Ramos (cell line): ENCODE data around the gene ZNF785.
"Not testable (repeated sequence)": the region's sequence is repeated elsewhere in the genome, so short reads cannot be mapped to it uniquely, and the experiment has no call there.

Experiments
- in situ Hi-C: fragments of 300-500 bp; cut with MboI; formaldehyde crosslinking; loops from one replicate; pipeline ENCODE4 v1.14.3; 2022; ENCODE audit warnings: low sequenced_read_pairs; ENCODE audit not compliant: unreplicated experiment

ZNF785 gene

DNA sequence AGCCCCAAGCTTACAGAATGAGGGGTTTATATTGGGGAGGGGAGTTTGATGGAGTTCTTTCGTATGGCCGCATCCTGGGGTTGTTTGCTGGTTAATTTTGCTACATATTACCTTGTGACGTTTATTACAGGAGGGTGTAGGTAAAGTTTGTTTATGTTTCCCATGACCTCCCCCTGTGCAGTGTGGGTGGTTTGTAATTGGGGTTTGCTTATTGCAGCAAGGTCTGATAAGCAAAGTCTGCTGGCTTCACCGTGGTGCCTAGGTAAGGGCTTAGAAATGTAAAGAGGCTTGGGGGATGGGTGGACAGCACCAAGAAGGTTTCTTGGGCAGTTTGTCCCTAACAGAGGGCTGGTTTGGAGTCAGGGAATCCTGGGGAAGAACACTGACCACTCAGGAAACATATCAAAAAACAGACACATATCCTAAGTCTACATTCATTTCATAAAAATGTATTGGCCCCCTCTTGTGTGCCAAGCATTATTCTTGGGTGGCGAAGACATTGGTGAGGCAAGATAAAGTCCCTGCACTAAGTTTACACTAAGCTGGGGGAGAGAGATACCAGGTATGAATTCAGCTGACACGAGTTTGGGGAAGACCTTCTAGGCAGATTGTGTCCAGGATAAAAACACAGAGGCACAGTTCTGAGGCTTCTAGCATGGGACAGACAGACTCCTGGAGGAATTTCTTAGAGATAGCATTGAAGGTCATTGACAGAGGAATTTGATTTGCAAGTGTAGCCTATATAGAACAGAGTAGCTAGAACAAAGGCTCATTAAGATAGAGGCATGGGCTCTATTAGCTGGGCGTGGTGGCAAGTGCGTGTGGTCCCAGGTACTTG is 36.9 kb downstream of the ZNF785 start:
- in situ Hi-C loops = no loop called here

DNA sequence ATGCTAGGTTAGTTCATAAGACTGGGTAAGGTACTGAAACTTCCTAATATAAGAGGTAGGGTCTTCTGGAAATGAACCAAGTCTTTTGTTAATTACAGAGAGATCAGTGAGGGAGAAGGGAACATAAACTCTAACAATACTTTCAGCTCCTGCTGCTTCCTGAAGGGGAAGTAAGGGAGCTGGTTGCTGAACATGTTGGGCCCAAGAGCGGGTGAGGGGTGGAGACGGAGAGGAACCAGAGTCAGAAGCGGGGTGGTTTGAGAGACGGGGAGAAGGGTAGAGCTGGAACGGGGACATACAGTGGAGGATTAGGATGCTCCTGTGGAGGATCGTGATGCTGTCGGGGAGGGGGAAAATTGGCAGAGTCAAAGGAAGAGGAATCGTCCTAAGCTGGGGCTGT is 39.4 kb downstream of the ZNF785 start:
- in situ Hi-C loops = no loop called here

DNA sequence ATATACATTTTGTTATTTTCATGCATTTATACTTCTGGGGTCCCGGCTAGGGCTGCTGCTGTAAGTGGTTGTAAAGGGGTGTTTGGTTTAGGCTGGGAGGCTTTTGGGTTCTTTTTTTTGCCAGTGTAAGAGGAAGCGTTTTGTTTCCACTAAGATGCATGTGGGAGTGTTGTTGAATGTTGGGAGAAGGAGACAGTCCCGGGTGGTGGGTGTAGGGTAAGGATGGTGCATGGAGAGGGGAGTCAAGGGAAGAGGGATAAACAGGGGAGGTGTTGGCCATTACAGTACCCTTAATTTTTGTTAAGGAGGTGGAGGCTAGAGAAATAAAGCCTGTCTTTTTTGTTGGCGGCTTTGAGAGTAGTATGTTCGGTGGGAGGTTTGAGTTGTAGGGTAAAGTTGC is 42.4 kb downstream of the ZNF785 start:
- in situ Hi-C loops = no loop called here

DNA sequence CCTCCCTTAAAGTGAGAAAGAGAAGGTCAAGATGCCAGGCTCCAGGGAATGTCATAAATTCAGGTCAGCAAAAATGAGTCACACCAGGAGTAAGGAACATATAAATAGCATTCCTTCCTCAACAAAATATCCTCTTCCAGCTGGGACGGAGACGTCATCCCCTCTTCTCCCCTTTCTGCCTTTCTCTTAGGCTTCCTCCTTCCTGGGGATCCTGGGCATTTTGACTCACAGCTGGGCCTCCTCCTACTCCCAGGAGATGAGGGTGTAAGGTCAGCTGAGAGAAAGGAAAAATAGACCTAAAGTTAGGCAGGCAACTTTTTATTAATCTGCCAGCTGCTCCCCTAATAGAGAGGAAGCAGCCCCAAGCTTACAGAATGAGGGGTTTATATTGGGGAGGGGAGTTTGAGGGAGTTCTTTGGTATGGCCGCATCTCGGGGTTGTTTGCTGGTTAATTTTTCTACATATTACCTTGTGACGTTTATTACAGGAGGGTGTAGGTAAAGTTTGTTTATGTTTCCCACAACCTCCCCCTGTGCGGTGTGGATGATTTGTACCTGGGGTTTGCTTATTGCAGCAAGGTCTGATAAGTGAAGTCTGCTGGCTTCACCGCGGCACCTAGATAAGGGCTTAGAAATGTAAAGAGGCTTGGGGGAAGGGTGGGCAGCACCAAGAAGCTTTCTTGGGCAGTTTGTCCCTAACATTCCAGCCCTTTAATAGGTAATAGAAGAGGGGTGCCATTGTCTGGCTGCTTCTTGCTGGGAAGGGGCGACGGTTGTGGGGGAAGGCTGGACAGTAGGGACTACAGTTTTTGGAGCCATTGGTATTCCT is 43.8 kb downstream of the ZNF785 start:
- in situ Hi-C loops = no loop called here

DNA sequence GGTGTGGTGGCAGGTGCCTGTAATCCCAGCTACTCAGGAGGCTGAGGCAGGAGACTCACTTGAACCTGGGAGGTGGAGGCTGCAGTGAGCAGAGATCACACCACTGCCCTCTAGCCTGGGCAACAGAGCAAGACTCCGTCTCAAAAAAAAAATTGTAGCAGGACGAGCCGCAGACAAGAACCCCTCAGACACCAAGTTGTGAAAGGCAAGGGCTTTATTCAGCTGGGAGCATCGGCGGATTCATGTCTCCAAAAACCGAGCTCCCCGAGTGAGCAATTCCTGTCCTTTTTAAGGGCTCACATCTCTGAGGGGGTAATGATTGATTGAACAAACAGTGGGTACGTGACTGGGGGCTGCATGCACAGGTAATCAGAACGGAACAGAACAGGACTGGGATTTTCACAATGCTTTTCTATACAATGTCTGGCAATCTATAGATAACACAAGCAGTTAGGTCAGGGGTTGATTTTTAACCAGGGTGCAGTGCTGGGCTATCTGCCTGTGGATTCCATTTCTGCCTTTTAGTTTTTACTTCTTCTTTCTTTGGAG is 44.5 kb downstream of the ZNF785 start:
- in situ Hi-C loops = not testable (repeated sequence)

DNA sequence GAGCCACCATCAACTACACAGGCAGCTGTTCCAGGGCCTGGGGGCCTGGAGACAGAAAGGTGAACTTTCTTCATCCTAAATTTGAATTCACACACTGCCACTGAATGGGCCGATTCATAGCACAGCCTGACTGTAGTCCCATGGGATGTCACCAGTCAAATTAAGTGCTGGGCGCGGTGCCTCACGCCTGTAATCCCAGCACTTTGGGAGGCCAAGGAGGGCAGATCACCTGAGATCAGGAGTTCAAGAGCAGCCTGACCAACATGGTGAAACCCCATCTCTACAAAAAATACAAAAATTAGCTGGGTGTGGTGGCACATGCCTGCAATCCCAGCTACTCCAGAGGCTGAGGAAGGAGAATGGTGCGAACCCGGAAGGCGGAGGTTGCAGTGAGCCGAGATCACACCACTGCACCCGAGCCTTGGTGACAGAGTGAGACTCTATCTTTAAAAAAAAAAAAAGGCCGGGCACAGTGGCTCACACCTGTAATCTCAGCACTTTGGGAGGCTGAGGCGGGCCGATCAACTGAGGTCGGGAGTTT is 45.4 kb downstream of the ZNF785 start:
- in situ Hi-C loops = not testable (repeated sequence)

DNA sequence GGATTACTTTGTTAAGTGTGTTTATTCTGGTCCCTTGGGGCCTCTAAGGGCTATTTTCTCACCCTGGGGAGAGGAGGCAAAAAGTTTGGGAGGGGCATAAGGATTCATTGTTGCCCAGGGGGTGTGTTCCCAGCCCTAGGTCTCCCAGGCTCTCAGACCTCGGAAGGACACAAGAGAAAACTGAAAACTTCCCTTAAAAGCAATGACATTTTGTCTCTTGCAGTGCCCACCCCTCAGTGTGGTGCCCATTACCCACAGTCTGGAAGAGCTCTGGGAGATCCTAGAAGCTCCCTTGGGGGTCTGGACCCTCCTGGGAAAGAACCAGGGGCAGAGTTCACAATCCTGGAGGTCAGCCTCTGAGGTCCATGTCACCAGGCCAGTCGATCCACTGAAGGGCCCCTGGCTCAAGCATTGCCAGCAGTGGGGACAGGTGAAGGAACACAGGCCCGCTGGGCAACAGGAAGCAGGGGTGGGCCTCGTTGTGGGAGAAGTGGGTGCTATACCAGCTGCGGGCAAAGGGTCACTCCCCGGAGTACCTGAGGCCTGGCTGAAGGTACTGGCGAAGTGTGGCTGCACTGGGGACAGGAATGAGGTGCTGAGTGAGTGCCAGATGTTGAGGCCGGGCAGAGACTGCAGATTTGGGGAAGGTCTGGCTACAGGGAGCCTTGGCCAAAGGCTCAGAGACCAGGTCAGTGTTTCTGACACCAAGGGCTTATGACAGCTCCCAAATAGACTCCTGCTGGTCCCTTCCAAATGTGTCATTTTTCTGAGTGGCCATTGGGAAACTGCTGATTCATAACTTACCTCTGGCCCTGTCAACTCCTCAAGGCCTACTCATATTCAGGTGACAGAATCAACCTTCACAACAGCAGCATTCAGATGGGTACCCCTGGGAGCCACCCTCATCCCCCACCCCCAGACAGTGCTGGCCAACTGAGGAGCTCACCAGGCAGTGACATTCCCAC is 46.2 kb downstream of the ZNF785 start:
- in situ Hi-C loops = no loop called here

DNA sequence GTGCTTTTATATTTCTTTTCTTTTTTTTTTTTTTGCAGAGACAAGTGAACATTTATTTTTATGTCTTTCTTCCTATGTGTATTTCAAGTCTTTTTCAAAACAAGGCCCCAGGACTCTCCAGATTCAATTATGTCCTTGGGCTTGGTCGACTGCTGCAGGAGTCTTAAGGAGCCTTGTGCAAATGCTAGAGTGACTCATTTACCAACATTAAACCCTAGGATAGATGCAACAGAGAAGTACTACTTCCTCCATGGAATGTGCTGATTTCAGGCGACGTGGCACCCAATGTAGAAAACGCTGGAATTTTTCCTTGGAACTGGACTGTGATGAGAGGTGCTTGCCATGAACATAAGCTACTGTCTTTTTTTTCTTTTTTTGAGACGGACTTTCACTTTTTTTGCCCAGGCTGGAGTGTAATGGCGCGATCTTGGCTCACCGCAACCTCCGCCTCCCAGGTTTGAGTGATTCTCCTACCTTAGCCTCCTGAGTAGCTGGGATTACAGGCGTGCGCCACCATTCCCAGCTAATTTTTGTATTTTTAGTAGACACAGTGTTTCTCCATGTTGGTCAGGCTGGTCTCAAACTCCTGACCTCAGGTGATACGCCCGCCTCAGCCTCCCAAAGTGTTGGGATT is 49.0 kb downstream of the ZNF785 start:
- in situ Hi-C loops = not testable (repeated sequence)

DNA sequence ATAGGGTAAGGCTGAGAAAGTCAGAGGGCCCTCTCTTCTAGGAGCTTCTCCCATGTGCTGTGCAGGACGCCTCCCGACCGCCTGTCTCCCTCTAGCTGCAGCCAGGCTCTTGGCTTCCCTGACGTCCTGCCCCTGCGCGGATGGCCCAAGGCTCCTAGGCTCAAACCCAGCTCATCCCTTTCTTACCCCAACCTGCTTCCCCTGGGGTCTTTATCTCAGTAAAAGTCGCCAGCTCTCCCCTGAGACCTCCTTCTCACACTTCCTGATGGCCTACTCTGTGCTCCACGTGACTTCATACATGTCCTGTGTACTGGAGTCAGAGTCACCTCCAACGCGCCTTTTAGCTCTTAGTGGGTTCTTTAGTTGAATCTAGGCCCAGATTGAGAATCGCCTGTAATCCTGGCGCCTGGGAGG is 49.7 kb downstream of the ZNF785 start:
- in situ Hi-C loops = no loop called here

DNA sequence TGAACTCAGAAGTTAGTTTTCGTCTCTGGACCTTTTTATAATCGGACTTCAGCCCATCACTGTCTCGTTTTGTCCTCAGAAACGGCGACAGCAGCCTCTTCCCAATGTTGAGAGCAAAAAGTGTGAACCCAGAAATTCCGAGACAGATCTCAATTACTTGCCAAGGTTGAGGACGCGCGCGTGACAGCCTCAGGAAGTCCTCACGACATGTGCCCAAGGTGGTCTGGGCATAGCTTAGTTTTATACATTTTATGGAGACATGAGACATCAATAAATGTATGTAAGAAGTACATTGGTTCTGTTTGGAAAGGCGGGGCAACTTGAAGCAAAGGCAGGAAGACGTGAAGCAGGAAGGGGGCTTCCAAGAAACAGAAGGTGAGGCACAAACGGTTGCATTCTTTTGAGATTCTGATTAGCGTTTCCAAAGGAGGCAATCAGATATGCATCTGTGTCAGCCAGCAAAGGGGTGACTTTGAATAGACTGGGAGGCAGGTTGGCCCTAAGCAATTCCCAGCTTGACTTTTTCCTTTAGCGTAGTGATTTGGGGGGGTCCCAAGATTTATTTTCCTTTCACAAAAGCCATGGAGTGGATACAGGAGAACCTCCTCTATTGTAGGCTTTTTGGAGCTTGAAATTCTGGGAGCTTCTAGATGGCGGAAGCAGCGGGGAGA is 50.3 kb downstream of the ZNF785 start:
- in situ Hi-C loops = no loop called here

DNA sequence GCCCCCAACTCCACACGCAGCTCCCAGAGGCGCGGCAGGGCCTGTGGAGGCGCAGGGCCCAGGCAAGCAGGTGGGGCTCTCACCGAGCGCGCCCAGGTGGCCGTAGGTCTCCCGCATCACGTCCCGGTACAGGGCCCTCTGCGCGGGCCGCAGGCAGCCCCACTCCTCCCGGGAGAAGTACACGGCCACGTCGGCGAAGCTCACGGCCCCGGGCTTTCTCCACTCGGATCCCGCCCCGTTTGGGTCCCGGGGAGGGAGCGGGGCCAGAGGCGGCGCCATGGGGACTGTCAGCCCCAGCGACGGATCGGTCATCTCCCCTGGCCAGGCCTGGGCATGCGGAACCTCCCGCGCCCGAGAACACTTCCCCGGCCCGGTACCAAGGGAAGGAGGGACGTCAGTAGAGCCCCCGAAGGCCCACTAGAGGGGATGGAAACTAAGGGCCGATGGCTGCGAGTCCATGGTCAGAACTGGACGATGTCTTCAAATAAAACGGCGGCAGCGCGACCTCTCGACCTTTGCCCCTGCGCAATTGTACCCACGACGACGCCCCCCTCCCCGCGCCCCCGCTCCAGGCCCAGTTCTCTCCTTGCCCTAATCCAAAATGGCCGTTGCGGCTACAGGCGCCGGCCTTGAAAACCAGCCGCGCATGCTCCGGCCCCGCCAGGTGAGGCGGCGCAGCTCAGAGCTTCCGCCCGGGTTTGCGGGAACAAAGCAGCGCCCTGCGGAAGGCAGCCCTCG is 51.0 kb downstream of the ZNF785 start, which contains the start of gene ZNF747:
Gene ZNF747 (minus strand): TSS at position 491 of the 738 bp plus-strand sequence. CDS start 179 bp downstream, at position 312.
- in situ Hi-C loops = no loop called here

DNA sequence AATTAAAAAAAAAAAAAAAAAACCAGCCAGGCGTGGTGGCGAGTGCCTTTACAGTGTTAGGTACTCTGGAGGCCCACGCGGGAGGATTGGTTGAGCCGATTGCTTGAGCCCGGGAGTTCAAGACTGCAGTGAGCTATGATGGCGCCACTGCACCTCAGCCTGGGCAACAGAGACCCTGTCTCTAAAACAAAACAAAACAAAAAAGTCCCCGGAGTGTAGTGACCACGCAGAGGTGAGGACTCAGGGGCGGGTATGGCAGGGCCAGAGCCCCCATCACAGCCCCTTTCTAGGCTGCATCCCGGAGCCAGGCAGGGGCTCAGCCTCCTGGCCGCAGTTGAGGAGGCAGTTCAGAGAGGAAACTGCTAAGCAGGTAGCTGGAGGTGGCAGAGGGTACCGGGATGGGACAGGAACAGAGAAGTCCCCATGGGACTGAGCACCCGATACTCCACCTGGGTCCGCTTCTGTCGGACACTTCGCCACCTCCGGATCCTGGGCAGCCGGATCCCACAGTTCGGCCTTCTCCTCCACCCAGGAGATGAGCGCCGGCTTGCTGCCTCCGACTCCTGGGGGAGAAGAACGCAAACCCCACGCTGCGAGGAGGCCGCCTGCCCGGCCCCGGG is 51.6 kb downstream of the ZNF785 start:
- in situ Hi-C loops = no loop called here

DNA sequence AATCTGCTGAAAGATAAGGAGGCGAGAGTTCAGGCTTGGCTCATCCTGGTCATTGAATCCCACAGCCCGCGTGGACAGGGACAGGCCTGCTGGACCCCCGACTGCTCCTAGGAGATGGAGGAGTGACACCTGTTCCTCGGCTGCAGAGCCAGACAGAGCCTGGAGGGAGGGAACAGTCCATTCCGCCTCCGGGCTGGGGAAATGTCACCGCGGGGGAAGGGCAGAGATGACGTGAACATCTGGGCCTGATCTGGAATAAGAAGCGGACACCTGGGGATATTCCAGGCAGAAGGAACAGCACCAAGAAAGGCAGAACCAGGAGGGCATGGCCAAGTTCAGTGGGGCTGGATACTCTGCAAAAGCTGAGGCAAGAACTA is 52.4 kb downstream of the ZNF785 start:
- in situ Hi-C loops = no loop called here

DNA sequence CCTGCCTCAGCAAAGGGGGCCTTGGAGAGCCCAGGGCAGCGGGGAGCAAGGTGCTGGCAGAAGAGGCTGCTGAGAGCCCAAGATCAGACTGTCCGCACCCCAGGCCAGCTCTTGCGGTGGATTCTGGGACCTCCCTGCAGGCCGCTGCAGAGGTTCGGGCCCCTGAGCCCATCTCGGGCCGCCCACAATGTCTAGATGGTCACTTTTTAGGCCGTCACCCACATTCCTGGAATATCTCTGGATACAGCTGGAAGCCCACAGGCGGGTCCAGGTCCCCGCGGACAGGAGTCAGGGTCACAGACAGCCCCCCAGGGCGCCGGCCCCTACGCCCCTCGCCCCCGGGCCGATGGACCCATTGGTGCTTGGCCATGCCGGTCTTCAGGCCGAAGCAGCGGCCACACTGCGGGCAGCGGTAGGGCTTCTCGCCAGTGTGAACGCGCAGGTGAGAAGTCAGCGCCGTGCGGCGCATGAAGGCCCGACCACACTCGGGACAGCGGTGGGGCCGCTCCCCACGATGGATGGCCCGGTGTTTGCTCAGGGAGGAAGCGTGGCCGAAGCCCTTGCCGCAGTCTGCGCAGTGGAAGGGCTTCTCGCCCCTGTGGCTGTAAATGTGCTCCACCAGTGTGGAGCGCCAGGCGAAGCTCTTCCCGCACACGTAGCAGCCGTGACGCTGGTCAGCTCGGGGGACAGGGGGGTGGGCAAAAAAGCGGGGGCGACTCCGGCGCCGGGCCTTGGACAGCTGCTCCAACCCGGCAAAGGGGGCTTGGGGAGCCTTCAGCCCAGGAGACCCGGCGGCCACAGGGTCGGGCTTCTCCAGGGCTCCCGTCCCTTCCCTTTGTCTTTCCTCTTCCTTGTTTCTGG is 53.0 kb downstream of the ZNF785 start:
- in situ Hi-C loops = no loop called here
